Left ventricle myocardium superior (tissue), 1 donor: ENCODE data around the gene BOLL. TPM values are rescaled to one million over a fixed set of nuclear protein-coding genes. Genes with fewer than 3 reads are reported as not detected.
"Not testable (repeated sequence)": the region's sequence is repeated elsewhere in the genome, so short reads cannot be mapped to it uniquely, and the experiment has no call there.

Experiments used
- ATAC-seq: fragments of 200-7000 bp; cut with Tn5 transposase; one replicate; pipeline ENCODE4 v1.9.1; 2020; ENCODE audit warnings: mild to moderate bottlenecking, moderate library complexity
- DNase-seq: peaks from one replicate; pipeline ENCODE4 v3.0.0-alpha.2; 2020
- intact Hi-C: fragments of 100-400 bp; cut with micrococcal nuclease; formaldehyde crosslinking; loops from one replicate; pipeline ENCODE4 v1.11.0; 2022
- total RNA-seq: library from RNA; stranded (reverse); fragmentation: NEBNext Ultra II Directional; extraction: Animal tissue kit (Norgen Biotek cat#: 25700); gene quantifications from one replicate; pipeline ENCODE4 v1.2.1, GENCODE V29; 2021
- donor health status: DM: no; HTN: yes; CAD: no; lungs with severe emphysema.

BOLL gene
- total RNA-seq, 1 donor from 2014 or later: not detected

DNA sequence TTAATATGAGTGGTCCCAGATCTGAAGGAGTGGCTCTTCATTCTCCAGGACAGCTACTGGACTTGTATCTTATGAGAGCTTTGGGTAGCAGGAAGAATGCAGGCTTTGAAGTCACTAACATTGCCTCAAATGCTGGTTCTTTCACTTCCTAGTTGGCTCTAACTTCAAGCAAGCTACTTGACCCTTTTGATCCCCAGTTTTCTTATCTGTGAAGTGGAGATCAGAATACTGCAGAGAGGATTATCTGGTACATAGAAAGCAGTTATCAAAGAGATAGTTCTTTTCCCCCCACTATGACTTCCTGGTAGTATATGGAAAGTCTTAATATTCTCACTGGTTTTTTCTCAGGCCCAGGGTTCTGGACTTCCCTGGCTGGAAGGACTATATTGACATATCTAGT, 15.9 kb upstream of the BOLL start:
- intact Hi-C loops: loop anchor here (5.0 kb wide), 1 partner anchor 496 kb away; no protein-coding TSS in a partner anchor
- no peak for DNase-seq

DNA sequence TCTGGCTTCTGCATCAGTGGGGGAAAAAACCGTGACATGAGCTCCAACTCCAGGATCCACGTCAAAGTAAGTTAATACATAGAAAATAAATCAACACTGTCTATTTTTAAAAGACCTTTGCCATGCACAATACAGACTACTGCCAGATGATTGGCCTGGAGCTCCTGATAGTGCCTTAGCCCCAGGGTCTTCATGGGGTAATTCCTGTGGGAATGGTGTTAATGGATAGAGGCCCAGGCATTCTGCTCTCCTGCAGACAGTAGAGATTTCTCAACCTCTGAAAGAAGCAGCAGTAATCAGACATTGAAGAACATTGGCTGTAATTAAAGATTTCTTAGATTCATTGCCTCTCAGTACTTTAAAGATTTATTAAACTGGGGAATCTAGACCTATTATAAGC, 15.0 kb upstream of the BOLL start:
- ATAC-seq (no peak), DNase-seq (no peak)
- intact Hi-C loops: loop anchor here (5.0 kb wide), 1 partner anchor 497 kb away; no protein-coding TSS in a partner anchor

More for the DNA sequence above, 15.9 kb upstream of the BOLL start:
- no peak for ATAC-seq

DNA sequence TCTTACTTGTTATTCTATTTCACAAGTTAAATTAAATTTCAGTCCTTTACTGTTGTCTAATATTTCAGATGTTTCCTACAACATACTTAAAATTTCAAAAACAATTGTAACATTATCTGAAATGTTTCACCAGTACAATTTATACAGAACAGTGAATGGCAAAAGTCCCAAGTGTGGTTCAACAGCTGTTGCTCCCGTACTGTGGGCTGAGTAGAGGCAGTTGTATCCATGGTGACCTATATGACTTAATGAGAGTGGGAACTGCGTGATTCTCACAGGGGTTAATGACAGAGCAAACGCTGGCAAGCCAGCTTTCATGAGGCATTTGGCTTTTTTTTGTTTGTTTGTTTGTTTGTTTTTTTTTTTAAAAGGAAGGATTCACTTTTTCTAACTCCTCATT, 13.9 kb upstream of the BOLL start:
- DNase-seq (no peak), ATAC-seq (no peak)
- intact Hi-C loops: no loop called here

DNA sequence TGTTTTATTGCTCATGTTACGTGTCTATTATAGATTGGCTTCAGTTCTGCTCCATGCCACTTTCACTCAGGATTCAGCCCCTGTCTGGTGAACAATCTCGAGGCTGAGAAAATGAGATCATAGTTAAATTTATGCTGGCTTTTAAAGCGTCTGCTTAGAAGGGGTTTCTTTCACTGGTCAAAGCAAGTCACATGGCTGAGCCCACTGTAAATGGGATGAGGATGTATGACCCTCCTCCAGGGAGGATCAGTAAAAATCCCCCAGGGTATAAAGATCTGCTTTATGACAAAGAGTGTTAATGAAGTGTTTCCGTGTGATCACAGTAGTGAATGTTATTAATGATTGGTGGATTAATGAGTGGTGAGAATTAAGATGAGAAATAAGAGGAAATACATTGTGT, 13.1 kb upstream of the BOLL start:
- intact Hi-C loops: no loop called here
- peak; percentile 12 for ATAC-seq
- DNase-seq: no peak

DNA sequence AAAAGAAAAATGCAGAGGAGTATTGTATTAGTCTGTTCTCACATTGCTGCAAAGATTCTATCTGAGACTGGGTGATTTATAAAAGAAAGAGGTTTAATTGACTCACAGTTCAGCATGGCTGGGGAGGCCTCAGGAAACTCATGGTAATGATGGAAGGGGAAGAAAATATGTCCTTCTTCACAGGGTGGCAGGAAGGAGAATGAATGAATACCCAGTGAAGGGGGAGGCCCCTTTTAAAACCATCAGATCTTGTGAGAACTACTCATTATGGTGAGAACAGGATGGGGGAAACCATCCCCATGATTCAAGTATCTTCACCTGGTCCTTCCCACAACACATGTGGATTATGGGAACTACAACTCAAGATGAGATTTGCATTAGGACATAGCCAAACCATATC, 10.2 kb upstream of the BOLL start:
- ATAC-seq (no peak), DNase-seq (no peak)
- intact Hi-C loops: no loop called here

DNA sequence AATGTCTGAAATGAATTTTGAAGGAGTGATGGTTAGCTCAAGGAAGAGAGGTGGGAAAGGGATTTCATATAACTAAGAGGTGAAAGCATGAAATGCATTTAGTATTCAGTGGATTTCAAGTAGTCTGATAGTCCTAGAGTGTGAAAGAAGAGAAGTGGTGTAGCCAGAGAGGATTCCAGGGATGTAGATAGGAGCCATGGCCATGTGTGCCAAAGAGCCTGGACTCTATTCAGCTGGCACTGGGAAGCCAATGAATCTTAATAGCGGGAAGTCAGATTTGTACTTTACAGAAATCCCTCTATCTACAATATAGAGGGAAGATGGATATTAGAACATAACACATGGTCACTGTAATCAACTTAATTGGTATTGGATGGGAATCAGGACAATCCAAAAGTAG, 8.3 kb upstream of the BOLL start:
- intact Hi-C loops: no loop called here
- DNase-seq: peak; percentile 59
- ATAC-seq: peak; percentile 94

DNA sequence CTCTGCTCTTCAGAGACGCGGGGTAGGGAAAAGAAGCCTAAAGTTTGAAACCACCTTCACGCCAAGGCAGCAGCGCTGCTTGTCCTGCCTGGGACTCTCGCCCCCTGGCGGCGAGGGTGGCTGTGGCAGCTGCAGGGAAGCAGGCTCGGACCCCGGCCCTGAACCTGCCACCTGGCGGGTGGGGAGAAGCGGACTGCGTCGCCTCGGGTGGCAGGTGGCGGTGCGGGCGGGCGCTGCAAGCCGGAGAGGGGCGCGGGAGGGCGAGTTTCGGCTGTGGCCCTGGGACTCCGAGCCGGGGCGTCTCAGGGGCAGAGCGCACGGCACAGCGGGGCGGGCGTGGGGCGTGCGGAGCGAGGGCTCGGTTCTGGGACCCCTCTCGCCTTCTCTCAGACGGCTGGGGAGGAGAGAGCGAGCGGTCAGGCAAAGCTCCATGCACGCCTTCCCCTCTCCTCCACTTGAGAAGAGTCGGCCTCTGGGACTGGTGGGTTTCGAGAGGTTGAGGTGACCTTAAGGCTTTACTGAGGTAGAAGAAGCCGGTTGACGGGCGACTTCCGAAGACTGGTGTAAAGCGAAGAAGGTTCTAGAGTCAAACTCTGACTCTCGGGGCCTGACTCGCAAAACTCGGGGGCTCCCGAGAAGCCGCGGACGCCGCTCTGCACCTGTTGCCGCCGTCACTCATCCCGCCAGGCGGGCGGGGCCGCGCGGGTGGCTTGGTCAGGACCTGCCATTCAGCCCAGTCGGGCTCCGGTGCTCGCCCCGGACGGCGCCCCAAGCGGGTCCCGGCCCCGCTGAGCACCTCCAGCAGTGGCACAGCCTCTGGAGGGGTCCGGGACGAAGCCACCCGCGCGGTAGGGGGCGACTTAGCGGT, 1.1 kb upstream of the BOLL start:
- DNase-seq (peak; percentile 55), ATAC-seq (peak; percentile 80)
- intact Hi-C loops: no loop called here

DNA sequence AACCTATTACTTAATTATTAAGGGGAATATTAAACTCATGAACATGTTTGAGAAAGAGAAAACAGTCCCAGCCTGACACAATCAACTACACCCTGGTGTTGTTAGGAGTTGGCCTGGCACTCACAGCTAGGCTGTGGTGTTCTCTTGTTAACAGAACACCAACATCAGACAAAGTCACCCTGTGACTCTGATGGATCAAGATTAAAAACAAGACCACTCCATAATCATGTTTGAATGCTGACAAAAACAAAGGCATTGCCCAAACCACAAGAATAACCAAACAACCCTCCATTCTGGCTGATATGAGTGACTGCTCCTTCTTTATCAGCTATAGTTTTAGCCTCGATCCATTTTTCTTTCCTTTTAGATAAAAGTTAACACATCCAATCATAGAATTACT, 3.0 kb downstream of the BOLL start:
- DNase-seq: no peak
- intact Hi-C loops: no loop called here
- no peak for ATAC-seq

DNA sequence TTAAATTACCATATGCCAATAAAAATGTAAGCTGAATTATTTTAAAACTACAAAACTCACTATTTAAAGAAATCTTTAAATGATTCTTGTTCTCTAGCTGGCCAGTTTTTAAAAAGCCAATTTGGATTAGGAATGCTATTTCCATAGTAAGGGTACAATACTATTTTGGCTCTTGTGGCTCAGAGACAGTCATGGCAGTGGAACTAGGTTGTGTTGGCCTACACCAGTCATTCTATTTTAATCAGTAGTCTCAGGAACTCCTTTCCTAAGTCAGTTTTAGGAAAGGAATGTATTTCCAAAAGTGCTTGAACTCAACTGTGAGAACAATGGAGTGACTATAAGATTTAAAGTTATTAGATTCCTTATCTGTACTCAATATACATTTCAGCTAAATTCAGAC, 5.9 kb downstream of the BOLL start:
- DNase-seq: no peak
- intact Hi-C loops: no loop called here
- ATAC-seq: peak; percentile 45

DNA sequence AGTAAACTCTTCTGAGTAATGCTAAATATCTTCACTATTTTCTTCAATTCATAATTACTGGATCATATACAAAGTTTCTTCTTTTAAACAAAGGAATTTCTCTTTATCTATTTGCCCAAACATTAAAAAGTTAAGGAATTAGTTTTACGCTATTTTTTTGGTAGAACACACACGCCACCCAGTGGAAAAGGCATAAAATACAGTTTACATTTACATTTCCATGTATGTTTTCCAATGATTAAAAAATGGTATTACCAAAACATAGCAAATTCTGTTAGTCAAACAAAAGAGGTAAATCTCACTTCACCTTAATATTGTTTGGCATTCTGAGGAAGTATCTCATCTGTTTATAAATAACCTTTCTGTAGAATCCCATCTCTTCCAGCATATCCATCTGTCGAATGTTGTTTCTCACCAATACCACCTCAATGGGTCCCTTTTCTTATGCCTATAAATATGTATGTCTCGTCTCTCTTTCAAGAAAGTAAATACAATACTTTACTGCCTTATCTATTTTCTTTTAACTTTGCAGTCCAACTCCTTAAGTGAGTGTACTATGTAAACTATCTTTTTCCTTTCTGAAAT, 7.2 kb downstream of the BOLL start:
- DNase-seq (no peak), ATAC-seq (no peak)
- intact Hi-C loops: no loop called here

DNA sequence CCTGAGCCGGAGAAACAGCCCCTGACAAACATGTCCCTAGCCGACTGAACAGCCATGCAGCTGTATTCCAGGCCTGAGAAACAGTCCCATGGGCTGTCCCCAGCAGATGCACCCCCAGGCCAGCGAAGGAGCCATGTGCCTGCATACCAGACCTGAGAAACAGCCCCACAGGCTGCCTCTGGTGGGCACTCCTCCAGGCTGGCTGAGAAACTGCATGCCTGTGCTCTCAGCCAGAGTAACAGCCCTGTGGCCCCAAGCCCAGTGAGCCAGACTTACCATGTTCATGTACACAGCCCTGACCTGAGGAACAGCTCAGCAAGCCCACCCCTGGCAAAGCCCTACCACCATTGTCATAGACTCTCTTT, 24.8 kb downstream of the BOLL start:
- no peak for DNase-seq
- intact Hi-C loops: no loop called here
- peak; percentile 27 for ATAC-seq

DNA sequence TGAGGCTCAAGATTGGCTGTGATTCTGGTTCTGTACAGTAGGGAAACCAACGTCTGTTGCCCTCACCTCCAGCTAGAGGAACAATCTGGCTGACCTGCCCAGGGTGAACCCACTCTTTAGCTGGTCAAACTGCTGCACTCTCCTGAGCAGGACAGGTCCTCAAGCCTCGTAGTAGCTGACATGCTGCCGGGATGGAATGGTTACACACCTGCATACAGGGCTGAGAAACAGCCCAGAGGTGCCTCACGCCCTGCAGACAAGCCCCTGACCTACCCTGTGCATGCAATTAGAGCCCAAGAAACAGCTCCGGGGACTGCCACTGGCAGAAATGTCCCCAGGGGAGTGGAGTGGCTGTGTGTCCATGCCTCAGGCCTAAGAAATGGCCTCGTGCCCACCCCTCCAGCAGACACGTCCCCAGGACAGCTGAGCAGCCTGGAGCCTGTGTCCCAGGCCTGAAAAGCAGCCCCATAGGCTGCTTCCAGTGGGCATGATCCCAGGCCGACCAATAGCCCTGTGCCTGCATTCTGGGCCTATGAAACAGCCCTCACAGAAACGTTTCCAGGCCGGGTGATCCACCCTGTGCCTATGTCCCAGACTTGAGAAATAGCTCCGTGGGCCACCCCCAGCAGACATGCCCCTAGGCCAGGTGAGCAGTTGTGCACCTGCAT, 25.4 kb downstream of the BOLL start:
- ATAC-seq: no peak
- intact Hi-C loops: no loop called here

DNA sequence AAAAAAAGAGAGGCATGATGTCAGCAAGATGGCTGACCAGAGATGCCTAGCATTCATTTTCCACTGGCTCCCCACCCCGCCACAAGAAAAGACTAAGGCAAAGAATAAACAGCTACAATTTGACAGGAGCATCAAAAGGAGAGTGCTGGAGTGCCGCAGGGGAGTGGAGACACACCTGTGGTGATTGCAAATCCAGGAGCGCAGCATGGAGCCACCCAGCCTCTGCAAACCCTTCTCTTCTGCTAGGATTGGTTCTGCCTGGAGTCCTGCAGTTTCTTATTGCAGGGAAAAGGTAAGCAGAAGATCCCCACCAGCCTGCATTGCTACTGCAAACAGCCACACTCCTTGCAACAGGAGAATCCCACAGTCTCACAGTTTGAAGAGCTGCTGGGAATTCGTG, 26.1 kb downstream of the BOLL start:
- ATAC-seq: no peak
- no peak for DNase-seq
- intact Hi-C loops: no loop called here

More for the DNA sequence above, 25.4 kb downstream of the BOLL start:
- DNase-seq: no peak

DNA sequence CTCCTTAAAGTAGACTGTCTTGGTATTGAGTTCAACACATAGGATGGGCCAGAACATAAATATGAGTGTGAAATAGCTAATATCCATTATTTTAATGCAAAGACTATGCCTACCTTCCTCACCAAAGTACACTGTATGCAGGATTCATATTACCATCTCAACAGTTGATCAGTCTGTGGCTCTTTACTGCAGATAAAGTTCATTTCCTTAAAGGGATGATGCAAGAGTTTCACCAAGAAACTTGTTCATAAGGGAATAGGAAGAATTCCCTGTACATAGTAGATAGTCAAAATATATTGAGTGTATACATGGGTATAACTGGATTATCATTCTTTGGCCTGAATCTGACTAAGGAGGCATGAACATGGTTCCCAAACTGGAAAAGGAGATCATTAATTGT, 44.9 kb downstream of the BOLL start:
- ATAC-seq: no peak
- intact Hi-C loops: no loop called here
- DNase-seq: no peak

DNA sequence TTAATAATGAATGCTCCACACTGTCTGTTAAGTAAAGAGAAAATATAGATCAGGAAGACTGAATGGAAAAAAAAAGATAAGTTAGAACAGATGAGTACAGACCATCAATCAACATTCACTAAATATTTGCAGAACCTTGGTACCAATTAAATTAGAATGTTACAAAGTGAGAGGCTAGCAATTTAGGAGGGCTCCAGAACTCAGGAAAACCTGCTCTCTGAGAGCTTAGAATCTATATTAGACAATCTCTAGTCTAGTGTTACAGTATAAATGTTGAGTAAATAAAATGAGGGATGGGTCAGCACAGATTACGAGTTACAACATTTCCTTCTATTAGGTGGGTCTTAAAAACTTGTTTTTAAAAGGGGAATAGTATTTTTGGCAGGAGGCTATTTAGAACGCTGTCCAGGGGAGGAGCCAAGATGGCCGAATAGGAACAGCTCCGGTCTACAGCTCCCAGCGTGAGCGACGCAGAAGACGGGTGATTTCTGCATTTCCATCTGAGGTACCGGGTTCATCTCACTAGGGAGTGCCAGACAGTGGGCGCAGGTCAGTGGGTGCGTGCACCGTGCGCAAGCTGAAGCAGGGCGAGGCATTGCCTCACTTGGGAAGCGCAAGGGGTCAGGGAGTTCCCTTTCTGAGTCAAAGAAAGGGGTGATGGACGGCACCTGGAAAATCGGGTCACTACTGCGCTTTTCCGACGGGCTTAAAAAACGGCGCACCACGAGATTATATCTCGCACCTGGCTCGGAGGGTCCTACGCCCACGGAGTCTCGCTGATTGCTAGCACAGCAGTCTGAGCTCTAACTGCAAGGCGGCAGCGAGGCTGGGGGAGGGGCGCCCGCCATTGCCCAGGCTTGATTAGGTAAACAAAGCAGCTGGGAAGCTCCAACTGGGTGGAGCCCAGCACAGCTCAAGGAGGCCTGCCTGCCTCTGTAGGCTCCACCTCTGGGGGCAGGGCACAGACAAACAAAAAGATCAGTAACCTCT, 56.3 kb downstream of the BOLL start:
- DNase-seq, ATAC-seq, intact Hi-C loops: not testable (repeated sequence)

DNA sequence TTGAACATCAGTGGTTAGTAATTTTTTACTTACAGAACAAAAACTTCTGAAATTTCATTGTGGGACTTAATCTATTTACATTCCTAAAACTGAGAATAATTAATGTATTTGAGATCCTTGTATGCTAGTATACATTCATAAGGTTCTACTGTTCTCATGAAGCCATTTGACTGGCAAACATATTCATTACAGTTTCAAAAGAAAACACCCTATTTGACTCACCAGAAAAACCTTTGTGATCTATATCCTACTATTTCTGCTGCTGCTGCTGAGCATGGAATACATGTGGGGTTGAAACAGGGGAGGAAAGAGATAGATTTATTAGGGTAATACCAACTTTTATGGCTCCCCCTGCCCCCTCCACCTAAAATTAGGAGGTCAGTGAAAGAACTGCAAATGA, 58.1 kb downstream of the BOLL start:
- intact Hi-C loops: no loop called here
- ATAC-seq: no peak
- no peak for DNase-seq

DNA sequence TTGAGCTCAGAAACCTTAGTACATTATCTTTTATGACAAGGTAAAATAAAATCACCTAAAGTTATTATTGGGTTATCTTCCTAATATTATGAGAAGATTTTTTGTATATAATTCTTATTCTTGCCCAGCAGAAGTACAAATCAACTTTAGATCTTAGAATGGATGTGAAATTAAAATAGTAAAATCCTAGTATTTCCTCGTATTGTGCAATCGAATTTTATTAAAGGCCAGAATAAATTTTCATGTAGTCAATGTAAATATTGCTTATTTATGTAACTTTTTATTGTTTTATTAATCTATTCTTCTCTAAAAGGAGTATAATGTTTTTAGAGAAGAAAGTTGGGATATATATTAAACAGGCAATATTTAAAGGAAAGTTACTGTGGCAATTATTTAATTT, 67.3 kb downstream of the BOLL start:
- intact Hi-C loops: no loop called here
- DNase-seq: no peak
- no peak for ATAC-seq

DNA sequence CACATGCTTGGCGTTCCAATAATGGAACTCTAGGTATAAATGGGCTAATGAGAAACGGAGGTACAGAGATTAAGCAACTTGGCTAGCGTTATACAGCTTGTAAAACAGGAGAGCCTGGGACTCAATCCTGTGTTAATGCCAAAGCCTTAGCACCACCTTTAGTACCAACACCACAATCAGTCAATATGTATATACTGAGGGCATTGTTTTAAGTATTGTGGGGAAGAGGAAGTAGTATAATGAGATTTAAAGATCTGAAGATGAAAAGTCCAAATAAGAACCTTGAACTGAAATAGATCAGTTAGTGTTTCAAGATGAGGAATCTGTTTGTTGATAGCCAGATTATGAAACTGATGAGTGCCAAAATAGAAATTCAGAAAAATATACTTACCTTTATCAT, 71.8 kb downstream of the BOLL start:
- DNase-seq: no peak
- ATAC-seq: no peak
- intact Hi-C loops: no loop called here

DNA sequence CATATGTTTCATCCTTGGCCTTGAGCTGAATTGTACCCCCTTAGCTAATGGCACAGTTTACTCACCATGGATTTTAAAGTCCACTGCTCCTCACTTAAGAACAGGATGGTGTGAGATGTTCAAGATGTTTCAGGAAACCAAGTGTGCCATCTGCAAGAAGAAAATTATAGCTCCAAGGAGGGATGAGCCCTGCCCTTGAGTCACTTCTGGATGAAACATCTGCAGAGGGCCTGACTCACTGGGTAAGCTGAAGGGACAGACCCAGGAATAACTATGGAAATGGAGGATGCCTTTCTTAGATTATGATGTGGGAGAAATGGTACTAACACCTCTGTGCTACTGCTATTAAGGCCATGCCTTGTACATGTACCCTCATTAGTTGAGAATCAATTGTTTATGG, 73.5 kb downstream of the BOLL start:
- intact Hi-C loops: no loop called here
- ATAC-seq (no peak), DNase-seq (no peak)
